ENCODE data around the gene SLC47A2. TPM values are rescaled to one million over a fixed set of nuclear protein-coding genes. Genes with fewer than 3 reads are reported as not detected.

Gene SLC47A2
- total RNA-seq, 3 donors from 2014 or later: 0.28 to 0.65 (median 0.38) TPM

- Histone ChIP-seq H3K4me3 (no peak overlapping the region), H3K36me3 (ENCODE audit: low read depth) (no peaks in the 10 kb centered on the region), H3K4me1 (ENCODE audit: low read depth) (no peaks in the 10 kb centered on the region), H3K9me3 (no peaks in the 10 kb centered on the region)
- intact Hi-C loops (cut with DNase I, micrococcal nuclease): no loop called here
- DNase-seq: no peak
- no peak for ATAC-seq
- TF ChIP-seq, protein P1, sequence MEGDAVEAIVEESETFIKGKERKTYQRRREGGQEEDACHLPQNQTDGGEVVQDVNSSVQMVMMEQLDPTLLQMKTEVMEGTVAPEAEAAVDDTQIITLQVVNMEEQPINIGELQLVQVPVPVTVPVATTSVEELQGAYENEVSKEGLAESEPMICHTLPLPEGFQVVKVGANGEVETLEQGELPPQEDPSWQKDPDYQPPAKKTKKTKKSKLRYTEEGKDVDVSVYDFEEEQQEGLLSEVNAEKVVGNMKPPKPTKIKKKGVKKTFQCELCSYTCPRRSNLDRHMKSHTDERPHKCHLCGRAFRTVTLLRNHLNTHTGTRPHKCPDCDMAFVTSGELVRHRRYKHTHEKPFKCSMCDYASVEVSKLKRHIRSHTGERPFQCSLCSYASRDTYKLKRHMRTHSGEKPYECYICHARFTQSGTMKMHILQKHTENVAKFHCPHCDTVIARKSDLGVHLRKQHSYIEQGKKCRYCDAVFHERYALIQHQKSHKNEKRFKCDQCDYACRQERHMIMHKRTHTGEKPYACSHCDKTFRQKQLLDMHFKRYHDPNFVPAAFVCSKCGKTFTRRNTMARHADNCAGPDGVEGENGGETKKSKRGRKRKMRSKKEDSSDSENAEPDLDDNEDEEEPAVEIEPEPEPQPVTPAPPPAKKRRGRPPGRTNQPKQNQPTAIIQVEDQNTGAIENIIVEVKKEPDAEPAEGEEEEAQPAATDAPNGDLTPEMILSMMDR (IDR thresholded peaks at IDR 0.05): no peak
These were observed 55.3 kb downstream of the SLC47A2 start for GRCh38 chr17:19661121-19661520.

DNA sequence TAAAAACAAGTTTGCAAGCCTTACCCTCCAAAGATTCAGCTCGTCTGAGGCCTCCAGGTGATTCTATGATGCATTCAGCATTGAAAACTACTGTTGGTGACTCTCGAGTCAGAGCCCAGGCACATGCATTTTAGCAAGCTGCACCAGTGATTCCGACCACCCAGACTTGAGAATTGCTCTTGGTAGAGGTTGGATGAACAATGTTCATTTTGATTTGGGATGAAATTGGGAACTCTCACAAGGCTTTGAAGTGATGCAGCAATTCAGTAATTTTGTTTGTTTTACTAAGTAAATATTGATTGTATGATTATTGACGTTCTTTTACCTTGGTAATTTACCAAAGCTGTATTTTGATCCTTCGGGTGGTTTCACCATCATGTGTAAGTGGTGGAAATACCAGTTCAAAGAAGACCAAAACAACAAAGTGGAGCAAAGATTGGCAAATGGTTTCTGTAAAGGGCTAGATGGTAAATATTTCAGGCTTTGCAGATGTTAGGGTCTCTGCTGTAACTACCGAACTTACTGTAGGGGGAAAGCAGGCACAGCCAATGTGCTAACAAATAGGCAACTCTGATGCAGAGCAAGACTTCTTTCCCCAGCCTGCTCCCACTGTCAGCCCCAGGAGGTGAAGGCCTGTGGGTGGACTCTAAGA lies 56.0 kb downstream of the SLC47A2 start:
- intact Hi-C loops (cut with DNase I, micrococcal nuclease): no loop called here
- TF ChIP-seq, protein P1 (IDR thresholded peaks at IDR 0.05): no peak
- no peak for ATAC-seq
- Histone ChIP-seq H3K4me1 (ENCODE audit: low read depth) (no peaks in the 10 kb centered on the region), H3K4me3 (no peak overlapping the region), H3K36me3 (ENCODE audit: low read depth) (no peaks in the 10 kb centered on the region), H3K9me3 (no peaks in the 10 kb centered on the region)
- DNase-seq: no peak

DNA sequence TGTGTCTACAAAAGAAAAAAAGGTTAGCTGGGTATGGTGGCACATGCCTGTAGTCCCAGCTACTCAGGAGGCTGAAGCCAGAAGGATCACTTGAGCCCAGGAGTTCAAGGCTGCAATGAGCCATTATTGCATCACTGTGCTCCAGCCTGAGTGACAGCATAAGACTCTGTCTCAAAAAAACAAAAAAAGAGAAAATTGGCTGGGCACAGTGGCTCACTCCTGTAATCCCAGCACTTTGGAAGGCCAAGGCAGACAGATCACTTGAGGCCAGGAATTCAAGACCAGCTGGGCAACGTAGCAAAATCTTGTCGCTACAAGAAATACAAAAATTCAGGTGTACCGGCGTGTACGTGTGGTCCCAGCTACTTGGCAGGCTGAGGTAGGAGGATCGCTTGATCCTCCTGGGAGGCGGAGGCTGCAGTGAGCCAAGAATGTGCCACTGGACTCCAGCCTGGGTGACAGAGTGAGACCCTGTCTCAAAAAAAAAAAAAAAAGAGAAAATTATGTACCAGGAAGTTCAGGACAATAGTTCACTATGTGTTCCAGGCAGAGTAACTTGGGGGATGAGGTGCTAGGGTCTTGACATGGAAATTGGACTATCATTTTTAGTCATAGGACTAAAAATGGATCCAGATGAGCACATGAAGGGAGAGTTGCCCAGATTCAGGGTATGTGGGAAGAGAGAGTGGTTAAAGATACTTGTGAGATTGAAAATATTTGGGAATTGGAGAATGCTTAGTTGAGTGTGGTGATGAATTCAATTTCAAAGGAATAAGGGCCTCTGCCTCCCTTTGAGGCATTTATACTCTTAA lies 56.8 kb downstream of the SLC47A2 start:
- TF ChIP-seq, protein P1 (IDR thresholded peaks at IDR 0.05): no peak
- intact Hi-C loops (cut with DNase I, micrococcal nuclease): no loop called here
- no peaks in the 10 kb centered on the region for H3K9me3 ChIP-seq
- no peak overlapping the region for H3K4me3 ChIP-seq
- ATAC-seq (no peak), DNase-seq (no peak)
- H3K4me1 ChIP-seq (ENCODE audit: low read depth): no peaks in the 10 kb centered on the region
- no peaks in the 10 kb centered on the region for H3K36me3 ChIP-seq (ENCODE audit: low read depth)

GRCh38 chr17:19656851-19657581 lies 59.4 kb downstream of the SLC47A2 start:
- TF ChIP-seq, protein P1 (IDR thresholded peaks at IDR 0.05): no peak
- H3K36me3 ChIP-seq (ENCODE audit: low read depth): no peaks in the 10 kb centered on the region

DNA sequence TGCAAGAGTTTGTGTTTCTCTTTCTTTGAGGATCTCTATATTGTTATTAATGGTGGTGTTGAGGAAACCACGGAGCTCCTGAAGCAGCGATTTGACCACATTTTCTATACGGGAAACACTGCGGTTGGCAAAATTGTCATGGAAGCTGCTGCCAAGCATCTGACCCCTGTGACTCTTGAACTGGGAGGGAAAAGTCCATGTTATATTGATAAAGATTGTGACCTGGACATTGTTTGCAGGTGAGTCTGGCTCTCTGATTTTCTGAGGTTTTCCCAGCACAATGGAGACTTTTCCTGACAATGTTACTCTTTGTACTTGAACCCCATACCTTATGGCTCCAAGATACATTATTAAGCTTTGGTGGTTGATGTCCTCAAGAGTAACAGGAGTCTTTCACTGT lies 60.0 kb downstream of the SLC47A2 start:
- no peaks in the 10 kb centered on the region for H3K9me3 ChIP-seq
- H3K36me3 ChIP-seq (ENCODE audit: low read depth): no peaks in the 10 kb centered on the region
- peaks cover 6% of the 10 kb centered on the region for H3K4me1 ChIP-seq (ENCODE audit: low read depth)
- intact Hi-C loops (cut with DNase I, micrococcal nuclease): no loop called here
- DNase-seq (no peak), ATAC-seq (no peak)
- H3K4me3 ChIP-seq: no peak overlapping the region
- TF ChIP-seq, protein P1 (IDR thresholded peaks at IDR 0.05): no peak

More at GRCh38 chr17:19656851-19657581, 59.4 kb downstream of the SLC47A2 start:
- no peaks in the 10 kb centered on the region for H3K9me3 ChIP-seq
- intact Hi-C loops (cut with DNase I, micrococcal nuclease): no loop called here
- ATAC-seq (no peak), DNase-seq (no peak)
- H3K4me1 ChIP-seq (ENCODE audit: low read depth): no peaks in the 10 kb centered on the region
- no peak overlapping the region for H3K4me3 ChIP-seq

Measured in mucosa of descending colon (tissue), 3 donors.